ENCODE data around the gene TGM5.

GRCh38 chr15:43250785-43251184, 15.9 kb downstream of the TGM5 start:
- TF ChIP-seq, protein P1, sequence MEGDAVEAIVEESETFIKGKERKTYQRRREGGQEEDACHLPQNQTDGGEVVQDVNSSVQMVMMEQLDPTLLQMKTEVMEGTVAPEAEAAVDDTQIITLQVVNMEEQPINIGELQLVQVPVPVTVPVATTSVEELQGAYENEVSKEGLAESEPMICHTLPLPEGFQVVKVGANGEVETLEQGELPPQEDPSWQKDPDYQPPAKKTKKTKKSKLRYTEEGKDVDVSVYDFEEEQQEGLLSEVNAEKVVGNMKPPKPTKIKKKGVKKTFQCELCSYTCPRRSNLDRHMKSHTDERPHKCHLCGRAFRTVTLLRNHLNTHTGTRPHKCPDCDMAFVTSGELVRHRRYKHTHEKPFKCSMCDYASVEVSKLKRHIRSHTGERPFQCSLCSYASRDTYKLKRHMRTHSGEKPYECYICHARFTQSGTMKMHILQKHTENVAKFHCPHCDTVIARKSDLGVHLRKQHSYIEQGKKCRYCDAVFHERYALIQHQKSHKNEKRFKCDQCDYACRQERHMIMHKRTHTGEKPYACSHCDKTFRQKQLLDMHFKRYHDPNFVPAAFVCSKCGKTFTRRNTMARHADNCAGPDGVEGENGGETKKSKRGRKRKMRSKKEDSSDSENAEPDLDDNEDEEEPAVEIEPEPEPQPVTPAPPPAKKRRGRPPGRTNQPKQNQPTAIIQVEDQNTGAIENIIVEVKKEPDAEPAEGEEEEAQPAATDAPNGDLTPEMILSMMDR (IDR thresholded peaks at IDR 0.05): no peak
- no peak for TF ChIP-seq POLR2A (IDR thresholded peaks at IDR 0.05)
